IgD-negative memory B cell (primary cell): Measurements from ENCODE around the gene DMRTA2. TPM values are rescaled to one million over a fixed set of nuclear protein-coding genes. Genes with fewer than 3 reads are reported as not detected.
"Not testable (repeated sequence)": the region's sequence is repeated elsewhere in the genome, so short reads cannot be mapped to it uniquely, and the experiment has no call there.

Experiments used
- H3K27ac Mint-ChIP-seq, 3 donors: one replicate each; pipeline ENCODE4 v1.8.0; 2020 to 2022; ENCODE audit warnings: mild to moderate bottlenecking in 3 of 3, mixed read lengths in 3 of 3, moderate library complexity in 1 of 3
- H3K27me3 Mint-ChIP-seq: one replicate; pipeline ENCODE4 v1.8.0; 2021; ENCODE audit warnings: mixed read lengths
- H3K36me3 Mint-ChIP-seq: one replicate; pipeline ENCODE4 v1.8.0; 2020; ENCODE audit warnings: mild to moderate bottlenecking, mixed read lengths
- H3K4me1 Mint-ChIP-seq, 3 donors: one replicate each; pipeline ENCODE4 v1.8.0; 2020 to 2022; ENCODE audit warnings: mixed read lengths in 3 of 3, mild to moderate bottlenecking in 1 of 3
- H3K4me3 Mint-ChIP-seq, 4 donors: one replicate each; pipeline ENCODE4 v1.8.0; 2020 to 2022; ENCODE audit warnings: mild to moderate bottlenecking in 4 of 4, mixed read lengths in 4 of 4, moderate library complexity in 3 of 4
- H3K9me3 Mint-ChIP-seq, 3 donors: one replicate each; pipeline ENCODE4 v1.8.0; 2020 to 2021; ENCODE audit warnings: mixed read lengths in 3 of 3, mild to moderate bottlenecking in 1 of 3
- polyA plus RNA-seq: library from polyadenylated mRNA; unstranded; fragments of 300-500 nt; fragmentation: Illumina TruSeq; gene quantifications from one replicate; pipeline ENCODE4 v1.2.3, GENCODE V29; 2021

Gene DMRTA2
- polyA plus RNA-seq, 1 donor from 2014 or later = not detected

GRCh38 chr1:50419192-50419906, 3.9 kb downstream of the DMRTA2 start:
- peaks cover 75% of the 10 kb centered on the region for H3K27me3 Mint-ChIP-seq

DNA sequence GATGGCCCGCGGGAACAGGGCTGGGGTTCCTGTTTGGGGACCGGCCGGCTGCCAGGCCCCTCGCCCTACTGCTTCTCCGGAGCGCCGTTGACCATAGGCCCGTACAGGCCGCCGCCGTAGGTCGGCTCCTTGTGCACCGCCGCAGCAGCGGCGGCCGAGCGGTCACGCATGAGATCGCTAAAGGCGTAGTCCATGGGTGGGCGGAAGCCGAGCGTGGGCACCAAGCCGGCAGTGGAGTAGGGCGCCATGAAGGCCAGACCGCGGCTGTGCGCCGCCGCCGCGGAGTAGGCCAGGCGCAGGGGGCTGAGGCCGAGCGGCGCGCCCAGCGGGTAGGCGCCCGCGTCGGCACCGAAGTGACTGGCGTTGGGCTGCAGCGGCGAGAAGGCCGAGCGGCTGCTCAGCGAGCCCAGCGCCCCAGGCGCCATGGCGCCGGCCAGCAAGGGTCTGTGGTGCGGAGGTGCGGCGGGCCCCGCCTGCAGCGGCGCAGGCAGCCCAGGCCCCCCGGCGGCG, 4.6 kb downstream of the DMRTA2 start:
- H3K27ac Mint-ChIP-seq = peak overlapping the region in 1 of 3 donors; percentile 64
- peaks cover 2 to 7% (median 2%) of the 10 kb centered on the region in 3 donors for H3K9me3 Mint-ChIP-seq
- H3K4me1 Mint-ChIP-seq = peaks cover 11 to 22% (median 18%) of the 10 kb centered on the region in 3 donors
- peaks cover 1% of the 10 kb centered on the region for H3K36me3 Mint-ChIP-seq
- peaks cover 74% of the 10 kb centered on the region for H3K27me3 Mint-ChIP-seq
- peak overlapping the region in 2 of 4 donors; percentile 4 to 65 for H3K4me3 Mint-ChIP-seq

More at GRCh38 chr1:50419192-50419906, 3.9 kb downstream of the DMRTA2 start:
- peak overlapping the region; percentile 76 to 95 (median 88) for H3K27ac Mint-ChIP-seq
- H3K4me3 Mint-ChIP-seq = peak overlapping the region in 3 of 4 donors; percentile 22 to 82 (median 58)
- H3K36me3 Mint-ChIP-seq = peaks cover 1% of the 10 kb centered on the region
- H3K4me1 Mint-ChIP-seq = peaks cover 11 to 29% (median 21%) of the 10 kb centered on the region in 3 donors
- peaks cover 0 to 7% (median 0%) of the 10 kb centered on the region in 3 donors for H3K9me3 Mint-ChIP-seq

GRCh38 chr1:50417946-50418599, 5.2 kb downstream of the DMRTA2 start:
- Mint-ChIP-seq H3K27ac (peak overlapping the region in 1 of 3 donors; percentile 64), H3K9me3 (peaks cover 2 to 8% (median 5%) of the 10 kb centered on the region in 3 donors), H3K4me1 (peaks cover 11 to 22% (median 18%) of the 10 kb centered on the region in 3 donors), H3K4me3 (peak overlapping the region in 3 of 4 donors; percentile 4 to 71 (median 70)), H3K27me3 (peaks cover 71% of the 10 kb centered on the region), H3K36me3 (peaks cover 1% of the 10 kb centered on the region)

DNA sequence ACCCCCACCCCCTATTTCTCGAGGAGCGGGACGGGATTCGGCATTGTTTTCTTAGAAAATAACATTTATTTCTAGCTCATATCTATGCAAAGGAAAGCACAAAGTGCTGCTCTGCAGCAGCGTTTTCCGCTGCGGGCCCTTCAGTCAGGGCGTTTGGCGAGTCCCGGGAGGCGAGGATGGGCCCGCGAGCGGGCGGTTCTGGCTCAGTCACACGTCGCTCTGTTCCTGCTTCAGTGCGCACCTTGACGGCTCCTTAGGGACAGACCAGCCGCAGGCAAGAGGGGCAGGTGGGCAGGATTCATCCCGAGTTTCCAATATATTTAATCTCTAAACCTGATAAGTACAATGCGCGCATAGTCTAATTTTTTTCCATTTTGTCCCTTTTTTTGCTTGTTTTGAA, 5.7 kb downstream of the DMRTA2 start:
- peaks cover 11 to 22% (median 14%) of the 10 kb centered on the region in 3 donors for H3K4me1 Mint-ChIP-seq
- H3K27ac Mint-ChIP-seq = peak overlapping the region in 1 of 3 donors; percentile 64
- H3K27me3 Mint-ChIP-seq = peaks cover 67% of the 10 kb centered on the region
- H3K36me3 Mint-ChIP-seq = peaks cover 1% of the 10 kb centered on the region
- peaks cover 2 to 10% (median 5%) of the 10 kb centered on the region in 3 donors for H3K9me3 Mint-ChIP-seq
- peak overlapping the region in 2 of 4 donors; percentile 28 to 70 for H3K4me3 Mint-ChIP-seq

DNA sequence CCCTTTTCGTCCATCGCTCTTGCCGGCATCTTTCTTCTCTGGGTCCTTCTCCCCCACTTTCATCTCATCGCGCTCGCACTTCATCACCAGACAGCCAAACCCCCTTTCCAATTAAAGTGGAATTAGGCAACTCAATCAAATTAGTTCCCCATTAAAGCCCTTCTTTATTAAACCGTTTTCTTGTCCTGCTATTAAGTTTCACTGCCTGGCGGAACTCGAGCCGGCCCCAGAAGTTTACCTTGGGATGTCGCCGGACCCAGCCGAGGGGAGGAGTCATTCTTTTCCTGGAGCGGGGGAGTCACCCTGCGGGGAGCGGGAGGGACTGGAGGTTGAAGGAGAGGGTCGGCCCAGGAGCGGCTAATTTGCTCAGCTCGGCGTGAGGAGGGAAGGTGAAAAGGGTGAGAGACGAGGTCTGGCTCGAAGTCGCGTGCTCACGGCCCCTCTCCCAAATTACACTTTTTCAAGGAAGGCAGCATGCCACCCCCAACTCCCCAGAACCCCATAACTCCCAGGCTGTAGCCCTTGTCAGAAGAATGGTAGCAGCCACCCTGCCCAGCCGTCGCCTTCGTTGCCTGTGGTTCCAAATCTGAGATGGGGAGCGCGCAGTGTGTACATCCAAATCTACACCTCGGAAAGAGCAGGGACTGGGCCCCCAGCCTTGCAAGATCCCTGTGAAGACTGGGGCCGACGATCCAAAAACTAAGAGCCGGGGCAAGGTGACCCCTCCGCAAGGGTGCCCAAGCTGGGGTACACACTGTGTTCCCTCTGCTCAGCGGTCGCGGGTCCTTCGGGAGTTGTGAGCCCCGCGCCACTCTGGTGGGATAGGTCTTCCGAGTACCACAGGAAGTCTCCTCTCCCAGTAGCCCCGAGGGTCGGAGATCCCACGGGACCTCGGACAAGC, 6.4 kb downstream of the DMRTA2 start:
- H3K36me3 Mint-ChIP-seq = peaks cover 1% of the 10 kb centered on the region
- peaks cover 62% of the 10 kb centered on the region for H3K27me3 Mint-ChIP-seq
- peak overlapping the region in 2 of 4 donors; percentile 28 to 38 for H3K4me3 Mint-ChIP-seq
- peaks cover 2 to 10% (median 5%) of the 10 kb centered on the region in 3 donors for H3K9me3 Mint-ChIP-seq
- peak overlapping the region; percentile 70 to 82 (median 78) for H3K27ac Mint-ChIP-seq
- H3K4me1 Mint-ChIP-seq = peaks cover 10 to 16% (median 14%) of the 10 kb centered on the region in 3 donors

DNA sequence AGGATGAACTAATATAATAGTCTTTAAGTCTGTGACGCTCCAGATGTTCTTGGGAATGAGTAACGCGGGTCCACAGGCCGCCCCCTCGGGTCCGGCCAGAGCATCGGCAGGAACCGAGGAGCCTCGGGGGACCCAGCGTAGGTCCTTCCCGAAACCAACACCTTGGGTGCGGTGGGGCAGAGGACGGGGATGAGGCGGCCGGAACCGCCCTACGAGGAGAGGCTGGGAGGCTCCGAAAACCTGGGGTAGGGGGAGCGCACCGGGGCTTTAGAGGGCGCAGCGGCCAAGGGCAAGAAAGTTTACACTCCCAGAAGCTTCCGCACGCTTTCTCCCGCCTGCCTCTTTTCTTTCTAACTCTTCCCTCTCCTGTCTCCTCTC, 7.1 kb downstream of the DMRTA2 start:
- Mint-ChIP-seq H3K9me3 (peaks cover 2 to 10% (median 5%) of the 10 kb centered on the region in 3 donors), H3K27ac (peak overlapping the region; percentile 70 to 82 (median 78)), H3K27me3 (peaks cover 57% of the 10 kb centered on the region), H3K4me1 (peaks cover 10 to 13% (median 12%) of the 10 kb centered on the region in 3 donors), H3K36me3 (peaks cover 1% of the 10 kb centered on the region), H3K4me3 (peak overlapping the region in 2 of 4 donors; percentile 38 to 41)

GRCh38 chr1:50415235-50416149, 7.8 kb downstream of the DMRTA2 start:
- peak overlapping the region in 1 of 3 donors; percentile 70 for H3K27ac Mint-ChIP-seq
- peaks cover 56% of the 10 kb centered on the region for H3K27me3 Mint-ChIP-seq
- peaks cover 2 to 10% (median 5%) of the 10 kb centered on the region in 3 donors for H3K9me3 Mint-ChIP-seq
- H3K4me1 Mint-ChIP-seq = peaks cover 10 to 13% (median 10%) of the 10 kb centered on the region in 3 donors
- H3K36me3 Mint-ChIP-seq = peaks cover 1% of the 10 kb centered on the region
- H3K4me3 Mint-ChIP-seq = no peak overlapping the region

DNA sequence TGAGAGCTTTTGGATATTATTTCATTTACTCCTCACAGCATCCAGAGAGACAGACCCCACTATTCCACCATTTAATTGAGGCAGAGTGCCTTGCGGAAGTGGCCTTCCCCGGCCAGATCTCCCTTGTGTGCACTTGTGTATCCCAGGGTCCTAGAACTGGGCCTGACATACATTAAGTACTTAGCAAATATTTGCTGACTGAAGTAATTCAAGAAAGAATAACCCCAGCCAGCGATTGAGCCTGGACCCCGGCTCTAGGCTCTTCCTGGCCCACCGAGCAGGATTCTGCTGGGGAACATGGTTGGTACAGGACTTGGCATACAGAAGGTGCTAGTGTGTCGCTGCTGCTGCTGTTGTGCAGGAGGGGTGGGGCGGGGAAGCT, 8.4 kb downstream of the DMRTA2 start:
- peaks cover 5 to 8% (median 5%) of the 10 kb centered on the region in 3 donors for H3K9me3 Mint-ChIP-seq

DNA sequence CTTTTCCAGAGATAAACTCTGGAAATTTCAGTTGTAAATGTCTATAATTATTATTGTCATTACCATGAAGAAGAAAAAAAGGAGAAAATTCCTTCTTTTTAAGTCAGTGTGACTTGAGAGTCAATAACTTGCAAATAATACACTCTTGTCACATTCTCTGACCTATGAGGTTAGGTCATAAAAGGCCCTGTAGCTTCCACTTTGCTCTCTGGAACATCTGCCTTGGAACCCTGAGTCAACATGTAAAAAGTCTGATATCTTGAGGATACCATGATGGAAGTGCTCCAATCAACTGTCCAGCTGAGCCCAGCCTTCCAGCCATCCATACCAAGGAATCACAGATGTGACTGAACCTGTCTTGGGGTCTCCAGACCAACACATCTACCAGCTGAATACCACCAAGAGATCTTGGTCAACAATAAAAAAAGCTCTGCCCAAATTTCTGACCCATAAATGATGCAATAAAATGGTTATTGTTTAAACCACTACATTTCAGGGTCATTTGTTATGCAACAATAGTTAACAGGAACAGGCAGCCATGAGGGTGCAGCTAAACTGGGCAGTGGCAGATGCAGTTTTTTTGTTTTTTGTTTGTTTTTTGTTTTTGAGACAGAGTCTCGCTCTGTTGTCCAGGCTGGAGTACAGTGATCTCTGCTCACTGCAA, 10.3 kb downstream of the DMRTA2 start:
- peaks cover 1% of the 10 kb centered on the region for H3K36me3 Mint-ChIP-seq
- peaks cover 43% of the 10 kb centered on the region for H3K27me3 Mint-ChIP-seq
- peaks cover 3 to 6% (median 5%) of the 10 kb centered on the region in 3 donors for H3K4me1 Mint-ChIP-seq
- no peak overlapping the region for H3K27ac Mint-ChIP-seq
- no peak overlapping the region for H3K4me3 Mint-ChIP-seq
- peaks cover 3 to 10% (median 5%) of the 10 kb centered on the region in 3 donors for H3K9me3 Mint-ChIP-seq

More for the DNA sequence above, 8.4 kb downstream of the DMRTA2 start:
- H3K27ac Mint-ChIP-seq = peak overlapping the region in 1 of 3 donors; percentile 43
- no peak overlapping the region for H3K4me3 Mint-ChIP-seq
- H3K36me3 Mint-ChIP-seq = peaks cover 1% of the 10 kb centered on the region
- peaks cover 54% of the 10 kb centered on the region for H3K27me3 Mint-ChIP-seq
- peaks cover 5 to 9% (median 7%) of the 10 kb centered on the region in 3 donors for H3K4me1 Mint-ChIP-seq

GRCh38 chr1:50405814-50406213, 17.4 kb downstream of the DMRTA2 start:
- peaks cover 2% of the 10 kb centered on the region for H3K36me3 Mint-ChIP-seq
- H3K27me3 Mint-ChIP-seq = peaks cover 28% of the 10 kb centered on the region
- no peak overlapping the region for H3K4me3 Mint-ChIP-seq
- H3K27ac Mint-ChIP-seq = no peak overlapping the region
- H3K4me1 Mint-ChIP-seq = peaks cover 0 to 1% (median 0%) of the 10 kb centered on the region in 3 donors
- peaks cover 0 to 12% (median 5%) of the 10 kb centered on the region in 3 donors for H3K9me3 Mint-ChIP-seq

- peaks cover 0 to 2% (median 0%) of the 10 kb centered on the region in 3 donors for H3K4me1 Mint-ChIP-seq
- H3K27ac Mint-ChIP-seq = no peak overlapping the region
- no peak overlapping the region for H3K4me3 Mint-ChIP-seq
- peaks cover 3 to 9% (median 5%) of the 10 kb centered on the region in 3 donors for H3K9me3 Mint-ChIP-seq
- H3K36me3 Mint-ChIP-seq = no peaks in the 10 kb centered on the region
- peaks cover 7% of the 10 kb centered on the region for H3K27me3 Mint-ChIP-seq
Measured at GRCh38 chr1:50393522-50394120, 29.6 kb downstream of the DMRTA2 start.

DNA sequence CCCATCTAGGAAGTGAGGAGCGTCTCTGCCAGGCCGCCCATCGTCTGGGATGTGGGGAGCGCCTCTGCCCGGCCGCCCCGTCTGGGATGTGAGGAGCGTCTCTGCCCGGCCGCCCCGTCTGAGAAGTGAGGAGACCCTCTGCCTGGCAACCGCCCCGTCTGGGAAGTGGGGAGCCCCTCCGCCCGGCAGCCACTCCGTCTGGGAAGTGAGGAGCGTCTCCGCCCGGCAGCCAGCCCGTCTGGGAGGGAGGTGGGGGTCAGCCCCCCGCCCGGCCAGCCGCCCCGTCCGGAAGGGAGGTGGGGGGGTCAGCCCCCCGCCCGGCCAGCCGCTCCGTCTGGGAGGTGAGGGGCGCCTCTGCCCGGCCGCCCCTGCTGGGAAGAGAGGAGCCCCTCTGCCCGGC, 41.7 kb downstream of the DMRTA2 start:
- H3K27me3 Mint-ChIP-seq, H3K36me3 Mint-ChIP-seq, H3K27ac Mint-ChIP-seq, H3K4me1 Mint-ChIP-seq, H3K9me3 Mint-ChIP-seq, H3K4me3 Mint-ChIP-seq: not testable (repeated sequence)

GRCh38 chr1:50378770-50379169, 44.5 kb downstream of the DMRTA2 start:
- Mint-ChIP-seq H3K27ac (no peak overlapping the region), H3K9me3 (peaks cover 0 to 12% (median 6%) of the 10 kb centered on the region in 3 donors), H3K27me3 (peaks cover under 1% of the 10 kb centered on the region), H3K4me3 (no peak overlapping the region), H3K4me1 (no peaks in the 10 kb centered on the region), H3K36me3 (no peaks in the 10 kb centered on the region)
